ENCODE results near the gene AGBL3. TPM values are rescaled to one million over a fixed set of nuclear protein-coding genes. Genes with fewer than 3 reads are reported as not detected.
"Not testable (repeated sequence)": the region's sequence is repeated elsewhere in the genome, so short reads cannot be mapped to it uniquely, and the experiment has no call there.

AGBL3 gene
- total and polyA plus RNA-seq, 7 donors = 0.51 to 3.5 (median 1.3) TPM

- WGBS, 3 donors = 68 to 80% (median 69%) methylated on average over 2 of the region's 2 CpGs
- TF ChIP-seq CTCF (IDR thresholded peaks at IDR 0.05) = no peak
- H3K4me3 ChIP-seq = no peak overlapping the region
- no peaks in the 10 kb centered on the region for H3K9me3 ChIP-seq
- H3K36me3 ChIP-seq (ENCODE audit: insufficient read depth in 1 of 2, low read depth in 1 of 2) = no peaks in the 10 kb centered on the region
- H3K27me3 ChIP-seq (ENCODE audit: insufficient read depth in 3 of 3, low read length in 2 of 3) = no peaks in the 10 kb centered on the region
- DNase-seq (no peak), ATAC-seq (no peak)
- intact Hi-C loops (cut with DNase I) = no loop called here
- H3K27ac ChIP-seq = no peak overlapping the region
- H3K4me1 ChIP-seq = no peaks in the 10 kb centered on the region
Observed at GRCh38 chr7:135111379-135111778, 125.1 kb downstream of the AGBL3 start.

- H3K4me1 ChIP-seq = no peaks in the 10 kb centered on the region
- DNase-seq (no peak), ATAC-seq (no peak)
- no peak overlapping the region for H3K4me3 ChIP-seq
- no peaks in the 10 kb centered on the region for H3K36me3 ChIP-seq (ENCODE audit: insufficient read depth in 1 of 2, low read depth in 1 of 2)
- 96 to 98% (median 97%) methylated on average over 1 of the region's 1 CpG for WGBS, 3 donors
- no peak for TF ChIP-seq CTCF (IDR thresholded peaks at IDR 0.05)
- intact Hi-C loops (cut with DNase I) = no loop called here
- H3K27ac ChIP-seq = no peak overlapping the region
- no peaks in the 10 kb centered on the region for H3K9me3 ChIP-seq
- H3K27me3 ChIP-seq (ENCODE audit: insufficient read depth in 3 of 3, low read length in 2 of 3) = no peaks in the 10 kb centered on the region
Observed at GRCh38 chr7:135114622-135115021, 128.3 kb downstream of the AGBL3 start.

GRCh38 chr7:135117096-135117495, 130.8 kb downstream of the AGBL3 start:
- DNase-seq (no peak), ATAC-seq (no peak)
- Histone ChIP-seq H3K27me3 (ENCODE audit: insufficient read depth in 3 of 3, low read length in 2 of 3) (no peaks in the 10 kb centered on the region), H3K4me1 (no peaks in the 10 kb centered on the region), H3K9me3 (no peaks in the 10 kb centered on the region), H3K36me3 (ENCODE audit: insufficient read depth in 1 of 2, low read depth in 1 of 2) (no peaks in the 10 kb centered on the region), H3K4me3 (no peak overlapping the region), H3K27ac (no peak overlapping the region)
- WGBS, 3 donors = 91 to 100% (median 95%) methylated on average over 1 of the region's 1 CpG
- intact Hi-C loops (cut with DNase I) = no loop called here
- no peak for TF ChIP-seq CTCF (IDR thresholded peaks at IDR 0.05)

- no peaks in the 10 kb centered on the region for H3K36me3 ChIP-seq (ENCODE audit: insufficient read depth in 1 of 2, low read depth in 1 of 2)
- H3K9me3 ChIP-seq = no peaks in the 10 kb centered on the region
- intact Hi-C loops (cut with DNase I) = no loop called here
- 56 to 76% (median 70%) methylated on average over 6 of the region's 6 CpGs for WGBS, 3 donors
- ATAC-seq (peak in 1 of 4 donors; percentile 30), DNase-seq (peak in 1 of 2 donors; percentile 59)
- H3K27ac ChIP-seq = no peak overlapping the region
- H3K4me3 ChIP-seq = no peak overlapping the region
- H3K4me1 ChIP-seq = no peaks in the 10 kb centered on the region
- TF ChIP-seq CTCF (IDR thresholded peaks at IDR 0.05) = no peak
- H3K27me3 ChIP-seq (ENCODE audit: insufficient read depth in 3 of 3, low read length in 2 of 3) = no peaks in the 10 kb centered on the region
Observed at GRCh38 chr7:135121868-135122267, 135.6 kb downstream of the AGBL3 start.

- intact Hi-C loops (cut with DNase I); ATAC-seq; H3K27me3 ChIP-seq (ENCODE audit: insufficient read depth in 3 of 3, low read length in 2 of 3); H3K27ac ChIP-seq; H3K36me3 ChIP-seq (ENCODE audit: insufficient read depth in 1 of 2, low read depth in 1 of 2); H3K4me1 ChIP-seq; H3K4me3 ChIP-seq; H3K9me3 ChIP-seq; DNase-seq: not testable (repeated sequence)
- WGBS, 3 donors = 85 to 89% (median 86%) methylated on average over 3 of the region's 3 CpGs
Observed at GRCh38 chr7:135124631-135125030, 138.3 kb downstream of the AGBL3 start.
